A204.1 (cell line): ENCODE results near the gene MFNG.

Source experiments
- FAIRE-seq: peaks from 2 replicates; lab custom pipeline; 2012; peaks lifted over from hg19 to GRCh38; lab: Jason Lieb, UNC

The MFNG gene

DNA sequence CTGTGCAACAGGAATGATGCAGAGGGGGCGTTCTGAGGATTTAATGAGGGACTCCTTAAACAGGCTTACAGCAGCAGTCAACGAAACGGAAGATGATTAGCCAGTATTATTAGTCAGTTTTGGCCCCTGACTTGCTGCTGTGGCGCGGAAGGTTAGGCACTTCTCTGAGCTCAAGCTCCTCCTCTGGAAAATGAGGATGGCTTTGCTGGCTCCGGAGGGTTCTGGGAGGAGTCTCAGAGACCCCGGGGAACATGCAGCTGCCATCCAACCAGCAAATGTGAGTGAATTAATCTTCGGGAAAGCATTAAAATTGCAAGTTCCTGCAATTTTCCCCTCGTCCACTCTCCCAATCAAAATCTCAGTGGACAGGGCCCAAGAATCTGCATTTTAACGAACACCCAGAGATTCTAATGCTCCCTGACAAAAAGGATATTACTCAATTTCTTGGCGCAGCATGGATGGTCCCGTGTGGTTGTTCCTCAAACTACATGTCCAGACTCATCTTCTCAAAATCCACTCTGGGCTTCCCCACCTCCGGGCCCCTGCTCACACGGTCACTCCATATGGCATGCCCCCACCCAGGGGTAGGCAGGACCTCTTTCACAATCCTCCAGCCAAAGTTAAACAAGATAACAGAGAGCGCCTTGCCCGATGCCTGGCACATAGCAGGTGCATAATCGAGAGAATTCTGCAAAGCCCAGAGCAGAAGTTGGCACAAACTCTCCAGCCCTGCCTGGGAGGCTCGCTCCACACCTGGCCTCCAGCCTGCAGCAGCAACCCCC, 65.3 kb downstream of the MFNG start:
- no peak for FAIRE-seq

DNA sequence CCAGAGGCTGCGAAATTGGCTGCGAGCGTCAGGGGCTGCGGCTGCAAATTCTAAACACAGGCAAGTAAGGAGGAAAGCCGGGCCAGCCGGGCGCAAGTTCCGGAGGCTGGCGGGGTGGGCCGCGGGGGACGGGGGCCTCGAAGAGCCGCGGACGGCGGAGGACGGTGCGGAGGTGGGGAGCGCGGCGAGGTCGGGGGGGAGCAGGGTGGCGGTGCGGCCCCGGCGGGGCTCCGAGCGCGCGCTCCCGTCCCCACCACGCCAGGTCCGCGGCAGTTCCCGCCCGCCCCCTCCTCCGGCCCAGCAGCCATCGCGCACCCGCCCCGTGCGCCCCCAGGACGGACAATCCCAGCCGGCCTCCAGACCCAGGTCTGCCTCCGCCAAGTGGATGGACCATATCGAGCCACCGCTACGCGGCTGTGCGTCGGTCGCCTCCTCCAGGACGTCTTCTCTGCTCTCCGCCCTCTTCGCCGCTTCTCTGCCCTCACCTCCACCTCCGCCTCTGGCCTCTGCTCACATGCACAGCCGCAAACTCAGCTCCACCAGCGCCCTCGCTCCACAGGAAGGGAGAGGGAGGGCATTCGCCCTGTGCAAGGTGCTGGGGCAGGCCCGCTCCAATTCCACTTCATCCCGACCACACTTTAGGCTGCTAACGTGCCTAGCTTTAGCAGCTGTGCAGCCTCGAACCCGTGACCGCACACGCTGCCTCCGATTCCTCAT, 66.1 kb downstream of the MFNG start:
- FAIRE-seq, result no peak

DNA sequence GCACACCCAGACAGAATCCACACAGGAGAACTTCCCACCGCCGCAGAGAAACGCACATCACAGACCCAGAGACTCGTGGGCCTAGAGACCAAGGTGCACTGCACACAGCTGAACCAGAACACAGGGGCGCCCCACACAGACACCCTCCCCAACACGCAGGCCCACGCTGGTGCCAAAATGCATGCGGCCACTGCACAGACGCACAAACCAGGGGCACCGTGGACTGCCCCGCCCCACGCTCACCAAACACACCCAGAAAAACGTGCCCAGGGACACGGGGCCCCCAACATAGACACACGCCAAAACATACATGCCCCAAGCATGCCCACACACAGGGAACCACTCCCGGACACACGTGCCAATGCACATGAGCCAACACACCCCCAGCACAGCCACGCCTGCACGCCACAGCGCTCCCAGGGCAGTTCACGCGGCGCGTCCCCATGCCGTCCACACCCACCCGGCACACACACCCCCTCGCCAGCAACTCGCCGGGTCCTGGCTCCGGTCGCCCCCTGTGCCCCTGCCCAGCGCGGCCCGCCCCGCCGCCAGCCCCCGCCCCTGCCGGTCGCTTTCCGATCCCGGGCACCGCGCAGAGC, 66.7 kb downstream of the MFNG start:
- FAIRE-seq, result no peak
